IPS-15b (cell line): Measurements from ENCODE around the gene MKNK2.
A peak's percentile ranks its signal among the peaks of the same experiment; 100 is the strongest.

ENCODE experiments used
- H3K27me3 ChIP-seq: one replicate; pipeline ENCODE4 v1.6.1; 2013; ENCODE audit warnings: low read length; ENCODE audit not compliant: control insufficient read depth, insufficient read depth
- H3K36me3 ChIP-seq: one replicate; pipeline ENCODE4 v1.6.1; 2013; ENCODE audit warnings: low read length; ENCODE audit not compliant: control insufficient read depth, insufficient read depth
- H3K4me1 ChIP-seq: one replicate; pipeline ENCODE4 v1.6.1; 2013; ENCODE audit warnings: mild to moderate bottlenecking, low read length; ENCODE audit not compliant: control insufficient read depth, insufficient read depth
- H3K4me3 ChIP-seq: one replicate; pipeline ENCODE4 v1.5.1; 2013; ENCODE audit warnings: low read depth, low read length
- H3K9ac ChIP-seq: one replicate; pipeline ENCODE4 v1.6.1; 2013; ENCODE audit warnings: low read depth, mild to moderate bottlenecking, low read length
- H3K9me3 ChIP-seq: one replicate; pipeline ENCODE4 v1.6.1; 2013; ENCODE audit warnings: mild to moderate bottlenecking, low read length; ENCODE audit not compliant: control insufficient read depth, insufficient read depth

The MKNK2 gene

DNA sequence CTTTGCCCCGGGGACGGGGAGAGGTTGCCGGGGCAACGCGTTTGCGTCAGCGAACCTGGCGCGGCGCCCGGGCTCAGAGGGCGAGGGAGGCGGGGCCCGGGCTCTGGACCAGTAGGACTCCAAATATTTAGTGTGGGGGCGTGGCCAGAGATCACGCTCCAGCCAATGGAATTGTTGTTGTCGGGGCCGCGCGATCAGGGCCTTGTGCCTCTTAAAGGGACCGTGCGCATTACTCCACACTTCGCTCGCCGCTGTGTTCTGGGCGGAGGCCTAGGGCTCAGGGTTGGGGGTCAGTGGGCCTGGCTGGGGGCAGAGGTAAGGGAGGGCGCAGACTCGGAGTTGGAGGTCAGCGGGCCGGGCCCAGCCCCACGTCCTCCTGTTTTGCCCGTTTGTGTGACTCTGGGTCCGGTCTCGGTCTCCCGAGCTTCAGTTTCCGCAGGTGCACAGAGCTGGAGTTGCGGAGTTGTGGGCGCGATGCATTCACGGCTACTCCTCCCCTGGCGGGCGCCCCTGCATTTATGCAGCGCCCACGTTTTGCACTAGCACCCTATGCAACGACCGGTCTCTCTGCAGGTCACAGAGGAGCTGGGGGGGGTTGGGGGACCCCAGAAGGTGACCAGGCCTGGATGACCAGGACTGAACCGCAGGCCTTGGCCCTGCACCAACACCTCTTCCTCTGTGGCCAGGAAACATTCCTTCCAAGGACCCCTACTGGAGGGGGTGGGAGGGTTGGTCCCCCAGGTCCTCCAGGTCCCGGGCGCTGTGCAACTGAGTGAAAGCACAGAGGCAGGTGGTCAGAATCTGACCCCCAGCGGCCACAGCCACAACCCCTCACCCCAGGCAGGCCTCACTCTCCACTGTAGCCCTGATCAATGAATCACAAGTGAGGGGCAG, 10.7 kb upstream of the MKNK2 start:
- Histone ChIP-seq H3K27me3 (no peaks in the 10 kb centered on the region), H3K9ac (peak overlapping the region; percentile 77), H3K4me1 (peaks cover 4% of the 10 kb centered on the region), H3K36me3 (no peaks in the 10 kb centered on the region), H3K4me3 (peak overlapping the region; percentile 79), H3K9me3 (no peaks in the 10 kb centered on the region)

DNA sequence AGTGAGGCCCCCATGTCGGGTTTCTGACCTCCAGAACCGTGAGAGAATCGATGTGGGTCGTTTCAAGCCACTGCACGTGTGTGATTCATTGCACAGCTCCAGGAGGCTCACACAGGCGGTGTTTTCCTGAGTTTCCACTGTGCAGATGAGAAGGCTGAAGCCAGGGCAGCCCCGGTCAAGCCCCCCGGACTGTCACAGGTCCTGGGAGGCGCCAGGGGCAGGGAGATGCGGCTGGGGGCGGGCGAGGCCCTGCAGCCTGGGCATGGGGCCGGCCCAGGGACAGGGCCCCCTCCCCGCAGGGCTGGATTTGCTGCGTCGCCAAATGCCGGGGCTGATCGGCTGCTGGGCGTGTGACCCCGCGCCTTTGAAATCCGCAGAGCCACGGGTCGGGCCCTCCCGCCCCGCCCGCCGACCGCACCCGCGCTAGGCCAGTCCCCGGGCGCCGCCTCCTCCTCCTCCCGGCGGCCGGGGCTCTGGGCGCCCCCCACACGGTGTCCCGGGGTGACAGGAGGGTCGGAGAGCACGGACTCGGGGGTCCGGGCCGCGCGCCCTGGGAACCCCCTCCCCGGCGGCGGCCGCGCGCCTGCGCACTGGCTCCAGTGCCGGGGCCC, 9.9 kb upstream of the MKNK2 start:
- H3K9me3 ChIP-seq, result no peaks in the 10 kb centered on the region
- H3K36me3 ChIP-seq, result no peaks in the 10 kb centered on the region
- no peaks in the 10 kb centered on the region for H3K27me3 ChIP-seq
- H3K4me1 ChIP-seq, result peaks cover 6% of the 10 kb centered on the region
- H3K9ac ChIP-seq, result peak overlapping the region; percentile 70
- peak overlapping the region; percentile 70 for H3K4me3 ChIP-seq

DNA sequence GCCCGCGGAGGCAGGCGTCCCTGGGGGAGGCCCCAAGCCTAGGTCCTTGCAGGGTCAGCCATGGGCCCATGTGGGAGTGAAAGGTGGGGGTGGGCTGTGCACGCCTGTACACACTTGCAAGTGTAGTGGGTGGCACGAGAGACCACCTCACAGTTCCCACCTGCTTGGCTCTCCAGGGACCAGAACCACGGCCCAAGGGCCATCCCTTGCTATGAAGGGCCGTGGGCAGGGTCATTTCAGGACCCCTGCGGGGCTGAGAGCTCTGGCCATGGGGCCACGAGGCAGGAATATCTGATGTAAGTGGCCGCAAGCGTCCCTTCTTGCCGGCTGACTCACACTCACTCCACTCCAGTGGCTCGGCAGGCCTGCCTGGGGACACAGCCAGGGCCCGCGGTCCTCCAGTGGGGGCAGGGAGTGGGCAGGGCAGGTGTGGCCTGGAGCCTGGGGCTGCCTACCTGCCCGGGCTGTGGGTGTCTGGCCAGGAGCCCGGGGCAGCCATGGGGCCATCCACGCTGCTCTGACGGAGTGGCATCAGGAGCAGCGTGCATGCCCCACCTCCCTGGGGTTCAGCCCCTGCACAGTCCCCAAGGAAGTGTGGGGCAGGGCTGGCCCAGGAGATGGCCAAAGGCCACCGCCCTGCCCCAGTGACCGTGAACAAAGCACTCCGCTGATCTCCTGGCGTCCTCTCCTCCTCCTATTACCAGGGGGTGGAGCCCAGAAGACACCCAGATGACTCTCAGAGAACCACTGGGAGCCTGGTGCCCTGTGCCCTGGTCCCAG, 8.6 kb upstream of the MKNK2 start:
- Histone ChIP-seq H3K4me3 (no peak overlapping the region), H3K4me1 (peaks cover 6% of the 10 kb centered on the region), H3K36me3 (no peaks in the 10 kb centered on the region)

DNA sequence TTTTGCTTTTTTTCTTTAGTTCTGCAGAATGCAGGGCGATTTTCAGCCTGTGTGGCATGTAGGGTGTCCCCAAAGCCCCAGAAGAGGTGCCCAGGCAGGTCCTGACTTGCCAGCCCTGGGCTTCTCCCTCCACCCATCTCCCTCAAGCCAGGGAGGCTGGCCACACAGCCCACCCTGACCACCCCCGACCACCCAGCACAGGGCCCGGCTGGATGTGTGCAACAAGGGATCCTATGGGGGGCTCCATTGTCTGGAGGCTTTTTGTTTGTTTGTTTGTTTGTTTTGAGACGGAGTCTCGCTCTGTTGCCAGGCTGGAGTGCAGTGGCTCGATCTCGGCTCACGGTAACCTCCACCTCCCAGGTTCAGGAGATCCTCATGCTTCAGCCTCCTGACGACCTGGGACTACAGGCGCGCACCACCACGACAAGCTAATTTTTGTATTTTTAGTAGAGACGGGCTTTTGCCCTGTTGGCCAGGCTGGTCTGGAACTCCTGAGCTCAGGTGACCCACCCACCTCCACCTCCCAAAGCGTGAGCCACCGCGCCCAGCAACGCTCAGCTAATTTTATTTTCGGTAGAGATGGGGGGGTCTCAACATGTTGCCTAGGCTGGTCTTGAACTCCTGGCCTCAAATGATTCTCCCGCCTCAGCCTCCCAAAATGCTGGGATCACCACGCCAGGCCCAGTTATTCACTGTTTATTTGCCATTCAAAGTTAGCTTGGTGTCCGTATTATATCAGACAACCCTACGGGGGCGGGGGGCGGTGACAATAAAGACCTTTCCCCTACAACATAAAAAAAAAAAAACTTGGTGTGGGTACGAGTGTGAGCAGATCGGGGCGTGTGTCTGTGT, 7.8 kb upstream of the MKNK2 start:
- H3K4me1 ChIP-seq, result peaks cover 6% of the 10 kb centered on the region
- no peaks in the 10 kb centered on the region for H3K27me3 ChIP-seq
- H3K9ac ChIP-seq, result no peak overlapping the region
- no peaks in the 10 kb centered on the region for H3K36me3 ChIP-seq
- H3K9me3 ChIP-seq, result no peaks in the 10 kb centered on the region
- no peak overlapping the region for H3K4me3 ChIP-seq

More for the DNA sequence above, 8.6 kb upstream of the MKNK2 start:
- Histone ChIP-seq H3K9me3 (no peaks in the 10 kb centered on the region), H3K9ac (no peak overlapping the region), H3K27me3 (no peaks in the 10 kb centered on the region)

DNA sequence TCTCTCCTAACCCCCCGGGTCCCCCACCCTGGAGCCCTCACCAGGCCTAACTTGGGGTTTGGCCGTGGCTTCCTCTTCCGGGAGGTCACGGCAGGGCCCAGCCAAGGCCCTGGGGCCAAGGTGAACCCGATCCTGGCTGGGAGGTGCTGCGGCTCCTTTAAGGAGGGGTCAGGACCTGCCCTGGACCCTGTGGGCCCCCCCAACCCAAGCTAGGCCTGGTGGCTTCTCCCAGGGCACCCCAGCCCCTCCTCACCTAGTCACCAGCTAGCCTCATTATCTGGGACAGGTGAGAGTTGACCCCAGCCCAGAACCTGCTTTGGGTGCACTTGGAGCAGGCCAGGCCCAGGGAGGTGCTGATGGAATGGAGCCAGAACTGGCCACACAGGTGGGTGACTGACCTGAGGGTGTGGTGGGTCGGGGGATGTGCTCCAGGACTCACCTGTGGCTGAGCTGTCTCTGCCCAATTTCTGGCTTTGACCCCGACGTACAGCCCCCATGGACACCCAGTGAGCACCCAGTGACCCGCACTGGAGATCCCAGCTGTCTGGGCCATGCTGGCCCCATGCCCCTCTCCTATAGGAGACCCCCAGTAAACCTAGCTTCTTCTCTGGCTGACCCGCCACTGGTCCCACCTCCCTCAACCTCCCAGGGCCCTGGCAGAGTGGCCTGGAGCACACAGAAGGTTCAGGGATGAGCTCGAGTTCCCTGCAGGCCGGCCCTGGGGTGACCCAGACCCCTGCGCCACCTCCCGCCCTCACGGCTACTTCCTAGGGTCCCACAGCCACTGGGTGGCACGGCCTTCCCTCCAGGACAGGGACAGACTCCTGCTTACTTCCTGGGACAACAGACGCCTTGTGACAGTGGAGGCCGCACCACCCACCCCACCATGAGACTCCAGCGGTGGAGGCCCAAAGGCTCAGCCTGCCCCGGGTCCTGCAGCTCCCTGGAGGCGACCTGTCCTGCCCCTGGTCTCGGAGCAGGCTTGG, 6.7 kb upstream of the MKNK2 start:
- Histone ChIP-seq H3K27me3 (no peaks in the 10 kb centered on the region), H3K36me3 (no peaks in the 10 kb centered on the region), H3K4me3 (no peak overlapping the region), H3K9me3 (no peaks in the 10 kb centered on the region), H3K4me1 (peaks cover 6% of the 10 kb centered on the region), H3K9ac (no peak overlapping the region)

DNA sequence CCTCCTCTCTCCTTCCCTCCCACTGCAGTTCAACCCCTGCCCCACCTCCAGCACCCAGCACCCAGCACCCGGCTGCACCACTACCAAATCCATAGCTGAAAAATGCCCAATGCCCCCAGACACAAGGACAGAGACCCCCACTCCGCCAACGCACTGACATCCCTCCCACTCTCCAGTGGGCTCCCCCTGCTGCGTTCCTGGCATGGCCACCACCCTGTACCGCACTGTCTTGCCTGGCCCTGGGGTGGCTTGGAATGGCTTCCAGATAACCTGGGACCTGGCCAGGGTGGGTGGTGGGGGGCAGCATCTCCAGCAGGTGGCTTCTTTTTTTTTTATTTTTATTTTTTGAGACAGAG, 5.8 kb upstream of the MKNK2 start:
- Histone ChIP-seq H3K4me3 (no peak overlapping the region), H3K27me3 (no peaks in the 10 kb centered on the region), H3K36me3 (no peaks in the 10 kb centered on the region), H3K9me3 (no peaks in the 10 kb centered on the region), H3K9ac (no peak overlapping the region), H3K4me1 (peaks cover 2% of the 10 kb centered on the region)

DNA sequence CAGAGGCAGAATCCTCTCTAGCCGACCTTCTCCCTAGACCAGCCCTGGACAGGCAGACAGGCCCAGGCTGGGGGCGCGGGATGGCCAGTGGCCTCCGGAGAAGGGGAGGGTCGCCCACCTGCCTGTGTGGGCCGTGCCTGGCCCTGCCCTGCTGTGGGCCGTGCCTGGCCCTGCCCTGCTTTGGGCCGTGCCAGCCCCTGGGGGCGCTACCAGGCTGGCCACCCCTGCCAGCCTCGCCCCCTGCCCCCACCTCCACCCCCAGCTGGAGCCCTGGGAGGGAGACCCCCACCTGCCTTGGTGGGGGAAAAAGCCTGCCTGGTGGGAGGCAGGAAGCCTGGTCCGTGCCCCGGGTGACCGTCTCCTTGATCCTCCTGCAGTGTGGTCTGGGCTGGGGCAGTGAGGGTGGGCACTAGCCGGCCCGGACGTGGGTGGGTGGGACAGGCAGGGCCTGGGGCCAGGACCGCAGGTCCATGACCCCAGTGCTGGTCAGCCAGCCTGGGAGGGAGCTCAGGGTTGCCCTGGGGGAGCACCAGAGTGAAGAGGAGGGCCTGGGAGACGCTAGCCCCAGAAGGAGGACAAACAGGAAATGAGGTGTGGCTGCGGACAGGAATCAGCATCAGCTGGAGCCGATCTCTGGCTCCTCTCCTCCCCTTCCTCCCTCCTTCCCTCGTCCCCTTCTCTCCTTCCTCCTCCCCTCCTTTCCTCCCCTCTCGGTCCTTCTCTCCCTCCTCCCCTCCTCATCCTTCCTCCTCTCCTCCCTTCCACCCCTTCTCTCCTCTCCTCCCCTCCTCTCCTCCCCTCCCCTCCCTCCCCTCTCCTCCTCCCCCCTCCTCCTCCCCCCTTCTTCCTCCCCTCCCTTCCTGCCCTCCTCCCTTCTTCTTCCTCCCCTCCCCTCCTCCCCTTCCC, 5.1 kb upstream of the MKNK2 start:
- H3K4me3 ChIP-seq, result no peak overlapping the region
- H3K27me3 ChIP-seq, result no peaks in the 10 kb centered on the region
- no peak overlapping the region for H3K9ac ChIP-seq
- no peaks in the 10 kb centered on the region for H3K9me3 ChIP-seq
- peaks cover 2% of the 10 kb centered on the region for H3K4me1 ChIP-seq
- H3K36me3 ChIP-seq, result no peaks in the 10 kb centered on the region

DNA sequence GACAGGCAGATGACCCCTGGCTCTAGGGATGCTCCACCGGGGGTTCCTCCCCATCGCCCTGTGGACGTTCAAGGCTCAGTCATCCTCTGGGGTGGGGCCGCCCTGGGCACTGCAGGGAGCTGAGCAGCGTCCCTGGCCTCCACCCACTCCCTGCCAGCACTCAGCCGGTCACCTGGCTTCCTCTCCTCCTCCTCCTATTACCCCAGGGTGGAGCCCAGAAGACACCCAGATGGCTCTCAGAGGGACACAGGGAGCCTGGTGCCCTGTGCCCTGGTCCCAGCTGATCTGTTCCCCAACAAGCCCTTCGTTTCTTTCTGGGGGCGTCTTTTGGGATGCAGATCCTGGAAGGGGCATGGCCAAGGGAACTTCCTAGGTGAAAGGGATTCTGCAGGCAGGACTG, 3.7 kb upstream of the MKNK2 start:
- peaks cover under 1% of the 10 kb centered on the region for H3K36me3 ChIP-seq
- H3K9me3 ChIP-seq, result no peaks in the 10 kb centered on the region
- H3K9ac ChIP-seq, result no peak overlapping the region
- no peaks in the 10 kb centered on the region for H3K27me3 ChIP-seq
- H3K4me3 ChIP-seq, result no peak overlapping the region
- peaks cover 2% of the 10 kb centered on the region for H3K4me1 ChIP-seq

DNA sequence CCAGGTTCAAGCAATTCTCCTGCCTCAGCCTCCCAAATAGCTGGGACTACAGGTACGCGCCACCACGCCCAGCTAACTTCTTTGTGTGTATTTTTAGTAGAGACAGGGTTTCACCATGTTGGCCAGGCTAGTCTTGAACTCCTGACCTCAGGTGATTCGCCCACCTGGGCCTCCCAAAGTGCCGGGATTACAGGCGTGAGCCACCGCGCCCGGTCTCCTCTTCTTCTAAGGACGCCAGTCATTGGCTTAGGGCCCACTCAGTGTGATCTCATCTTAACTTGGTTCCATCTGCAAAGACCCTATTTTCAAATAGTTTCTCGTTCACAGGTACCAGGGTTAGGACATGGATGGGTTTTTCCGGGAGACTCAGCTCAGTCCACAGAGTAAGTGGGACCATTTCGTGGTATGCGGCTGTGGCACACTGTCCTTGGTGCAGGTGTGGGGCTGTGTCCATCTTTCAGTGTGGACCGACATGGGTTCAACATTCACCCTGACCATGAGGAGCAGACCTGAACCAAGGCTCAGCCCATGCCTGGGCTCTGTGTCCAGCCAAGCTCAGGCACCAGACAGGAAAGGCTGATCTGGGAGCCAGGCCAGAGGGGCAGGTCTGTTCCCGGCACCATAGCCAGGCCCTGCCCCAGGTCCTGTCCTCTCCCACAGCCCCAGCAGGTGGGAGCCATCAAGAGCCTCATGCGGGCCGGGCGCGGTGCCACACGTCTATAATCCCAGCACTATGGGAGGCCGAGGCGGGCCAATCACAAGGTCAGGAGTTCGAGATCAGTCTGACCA, 2.8 kb upstream of the MKNK2 start:
- Histone ChIP-seq H3K36me3 (peaks cover 10% of the 10 kb centered on the region), H3K9me3 (no peaks in the 10 kb centered on the region), H3K27me3 (no peaks in the 10 kb centered on the region), H3K9ac (no peak overlapping the region), H3K4me1 (peaks cover 2% of the 10 kb centered on the region), H3K4me3 (no peak overlapping the region)
